Osteoblast (primary cell): ENCODE results near the gene FRMD4A. TPM values are rescaled to one million over a fixed set of nuclear protein-coding genes. Genes with fewer than 3 reads are reported as not detected.

Experiments
- DNase-seq: peaks from one replicate; pipeline ENCODE4 v3.0.0; 2011; ENCODE audit warnings: low spot score, mixed read lengths; ENCODE audit not compliant: insufficient read length; ENCODE audit errors: missing footprints
- H2AFZ ChIP-seq: 2 replicates; pipeline ENCODE4 v1.6.0; 2011; ENCODE audit warnings: mild to moderate bottlenecking, low read length
- H3K27ac ChIP-seq: 2 replicates; pipeline ENCODE4 v1.5.1; 2011; ENCODE audit warnings: mild to moderate bottlenecking, low read depth, low read length, moderate library complexity
- H3K27me3 ChIP-seq: 2 replicates; pipeline ENCODE4 v1.6.0; 2012; ENCODE audit warnings: mild to moderate bottlenecking, control low read depth, inconsistent platforms, low read length, moderate library complexity; ENCODE audit not compliant: insufficient read depth
- H3K36me3 ChIP-seq: 2 replicates; pipeline ENCODE4 v1.5.1; 2011; ENCODE audit warnings: mild to moderate bottlenecking, low read length, control low read depth, moderate library complexity; ENCODE audit not compliant: insufficient read depth
- H3K4me1 ChIP-seq: 2 replicates; pipeline ENCODE4 v1.5.1; 2011; ENCODE audit warnings: mild to moderate bottlenecking, low read length, control low read depth, moderate library complexity; ENCODE audit not compliant: insufficient read depth
- H3K4me2 ChIP-seq: 2 replicates; pipeline ENCODE4 v1.6.0; 2011; ENCODE audit warnings: mild to moderate bottlenecking, low read length; ENCODE audit not compliant: insufficient read depth
- H3K4me3 ChIP-seq: fragments of 200-600 bp; sonication (generic); 3 replicates; pipeline ENCODE4 v1.5.1; 2012; ENCODE audit warnings: mild to moderate bottlenecking, low read length, inconsistent platforms; ENCODE audit not compliant: insufficient read depth
- H3K79me2 ChIP-seq: 2 replicates; pipeline ENCODE4 v1.6.0; 2012; ENCODE audit warnings: mild to moderate bottlenecking, low read length, control low read depth, inconsistent platforms; ENCODE audit not compliant: insufficient read depth
- H3K9me3 ChIP-seq: 2 replicates; pipeline ENCODE4 v1.5.1; 2011; ENCODE audit warnings: low read depth, low read length, control low read depth
- H4K20me1 ChIP-seq: 2 replicates; pipeline ENCODE4 v1.6.0; 2012; ENCODE audit warnings: mild to moderate bottlenecking, low read length, control low read depth; ENCODE audit not compliant: insufficient read depth
- total RNA-seq: library from RNA; depleted of rRNA; stranded (reverse); fragments of >200 nt; gene quantifications from 2 replicates; pipeline ENCODE4 v1.2.3, GENCODE V29; 2012
- TF ChIP-seq, protein P1 (sequence below): IDR thresholded peaks from 2 replicates; pipeline ENCODE4 v1.5.1; 2011; ENCODE audit warnings: mild to moderate bottlenecking, low read depth, low read length, moderate library complexity; ENCODE audit errors: extremely low read depth

The FRMD4A gene
- total RNA-seq, 1 donor: 41.3 TPM

DNA sequence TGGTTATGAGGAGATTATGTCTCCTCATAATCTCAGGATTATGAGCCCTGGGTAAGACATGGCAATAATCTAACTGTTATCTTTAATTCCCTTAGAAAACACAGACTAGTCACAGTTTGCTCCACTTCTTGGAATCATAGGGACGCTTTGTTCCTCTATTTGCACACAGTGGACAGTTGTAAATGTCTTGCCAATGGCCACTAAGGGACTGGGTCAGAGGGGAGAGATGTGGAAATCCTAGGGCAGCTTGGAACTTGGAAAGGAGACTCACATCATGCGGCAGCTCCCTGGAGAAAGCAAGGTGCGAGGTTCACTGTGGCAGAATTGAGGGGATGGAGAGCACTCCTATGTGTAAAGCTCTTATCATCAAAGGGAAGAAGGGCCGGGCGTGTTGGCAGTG lies 477.9 kb downstream of the FRMD4A start:
- no peak for DNase-seq
- Histone ChIP-seq H3K27ac (no peak overlapping the region), H3K9me3 (no peaks in the 10 kb centered on the region), H3K27me3 (no peaks in the 10 kb centered on the region), H4K20me1 (no peaks in the 10 kb centered on the region), H3K4me2 (no peak overlapping the region), H3K36me3 (peaks cover 4% of the 10 kb centered on the region), H2AFZ (no peak overlapping the region), H3K4me3 (no peak overlapping the region), H3K4me1 (peaks cover 9% of the 10 kb centered on the region), H3K79me2 (peaks cover 48% of the 10 kb centered on the region)
- TF ChIP-seq, protein P1, sequence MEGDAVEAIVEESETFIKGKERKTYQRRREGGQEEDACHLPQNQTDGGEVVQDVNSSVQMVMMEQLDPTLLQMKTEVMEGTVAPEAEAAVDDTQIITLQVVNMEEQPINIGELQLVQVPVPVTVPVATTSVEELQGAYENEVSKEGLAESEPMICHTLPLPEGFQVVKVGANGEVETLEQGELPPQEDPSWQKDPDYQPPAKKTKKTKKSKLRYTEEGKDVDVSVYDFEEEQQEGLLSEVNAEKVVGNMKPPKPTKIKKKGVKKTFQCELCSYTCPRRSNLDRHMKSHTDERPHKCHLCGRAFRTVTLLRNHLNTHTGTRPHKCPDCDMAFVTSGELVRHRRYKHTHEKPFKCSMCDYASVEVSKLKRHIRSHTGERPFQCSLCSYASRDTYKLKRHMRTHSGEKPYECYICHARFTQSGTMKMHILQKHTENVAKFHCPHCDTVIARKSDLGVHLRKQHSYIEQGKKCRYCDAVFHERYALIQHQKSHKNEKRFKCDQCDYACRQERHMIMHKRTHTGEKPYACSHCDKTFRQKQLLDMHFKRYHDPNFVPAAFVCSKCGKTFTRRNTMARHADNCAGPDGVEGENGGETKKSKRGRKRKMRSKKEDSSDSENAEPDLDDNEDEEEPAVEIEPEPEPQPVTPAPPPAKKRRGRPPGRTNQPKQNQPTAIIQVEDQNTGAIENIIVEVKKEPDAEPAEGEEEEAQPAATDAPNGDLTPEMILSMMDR: no peak

DNA sequence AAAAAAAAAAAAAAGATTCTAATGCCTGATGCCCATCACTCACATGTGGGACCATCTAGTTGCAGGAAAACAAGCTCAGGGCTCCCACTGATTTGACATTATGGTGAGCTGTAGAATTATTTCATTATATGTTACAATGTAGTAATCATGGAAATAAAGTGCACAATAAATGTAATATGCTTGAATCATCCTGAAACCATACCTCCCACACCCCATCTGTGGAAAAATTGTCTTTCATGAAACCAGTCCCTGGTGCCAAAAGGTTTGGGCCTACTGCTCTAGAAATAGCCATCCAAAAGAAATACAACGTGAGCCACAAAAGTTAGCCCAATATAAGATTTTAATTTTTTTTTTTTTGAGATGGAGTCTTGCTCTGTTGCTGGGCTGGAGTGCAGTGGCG lies 478.8 kb downstream of the FRMD4A start:
- H3K9me3 ChIP-seq: no peaks in the 10 kb centered on the region
- no peak overlapping the region for H2AFZ ChIP-seq
- H3K79me2 ChIP-seq: peaks cover 50% of the 10 kb centered on the region
- peaks cover 4% of the 10 kb centered on the region for H3K36me3 ChIP-seq
- no peak overlapping the region for H3K4me2 ChIP-seq
- H3K4me3 ChIP-seq: no peak overlapping the region
- no peaks in the 10 kb centered on the region for H4K20me1 ChIP-seq
- H3K27me3 ChIP-seq: no peaks in the 10 kb centered on the region
- DNase-seq: no peak
- TF ChIP-seq, protein P1: no peak
- peaks cover 9% of the 10 kb centered on the region for H3K4me1 ChIP-seq
- no peak overlapping the region for H3K27ac ChIP-seq

DNA sequence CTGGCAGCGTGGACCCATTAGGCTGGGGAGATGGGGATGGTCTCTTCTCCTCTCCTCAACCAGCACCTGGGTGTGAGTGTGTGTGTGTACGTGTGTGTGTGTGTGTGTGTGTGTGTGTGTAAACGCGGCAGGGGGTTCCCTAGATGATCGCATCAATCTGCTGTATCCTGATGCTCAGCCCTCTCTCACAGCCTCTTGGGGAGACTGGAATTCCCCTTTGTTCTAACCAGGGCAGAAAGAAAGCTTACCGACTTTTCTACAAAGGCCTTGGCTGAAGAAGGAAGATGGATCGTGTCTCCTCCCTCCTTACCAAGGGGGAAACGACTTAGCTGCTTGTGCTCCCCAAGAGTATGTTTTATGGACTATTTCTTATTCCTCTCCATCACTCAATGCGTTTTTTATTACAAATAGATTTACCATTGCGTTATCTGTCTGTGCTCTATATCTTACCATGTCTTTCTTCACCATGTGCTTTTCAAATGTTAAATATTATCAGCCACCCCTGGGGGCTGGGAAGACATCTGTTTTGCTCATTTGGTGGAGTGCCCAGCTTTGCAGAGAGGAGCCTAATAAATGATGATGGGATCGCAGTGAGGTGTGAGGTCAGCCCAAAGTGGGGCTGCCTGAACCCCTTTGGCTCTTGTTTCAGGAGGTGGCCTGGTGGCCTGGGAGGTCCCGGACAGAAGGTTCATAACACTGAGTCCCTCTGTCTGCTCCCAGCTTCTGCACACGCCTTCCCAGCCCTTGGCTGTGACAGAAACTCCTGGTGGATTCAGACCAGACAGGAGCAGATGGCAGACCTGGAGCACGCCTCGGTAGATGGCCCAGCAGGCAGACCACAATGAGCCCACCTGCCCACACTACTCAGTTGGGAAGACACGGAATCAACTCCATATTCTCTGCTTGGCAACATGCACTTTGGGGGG lies 481.9 kb downstream of the FRMD4A start:
- H3K79me2 ChIP-seq: peaks cover 57% of the 10 kb centered on the region
- no peaks in the 10 kb centered on the region for H3K9me3 ChIP-seq
- no peak overlapping the region for H3K4me3 ChIP-seq
- H2AFZ ChIP-seq: no peak overlapping the region
- H3K4me2 ChIP-seq: no peak overlapping the region
- TF ChIP-seq, protein P1: no peak
- peaks cover 3% of the 10 kb centered on the region for H3K36me3 ChIP-seq
- DNase-seq: no peak
- H4K20me1 ChIP-seq: no peaks in the 10 kb centered on the region
- no peak overlapping the region for H3K27ac ChIP-seq
- no peaks in the 10 kb centered on the region for H3K27me3 ChIP-seq
- peaks cover 12% of the 10 kb centered on the region for H3K4me1 ChIP-seq

DNA sequence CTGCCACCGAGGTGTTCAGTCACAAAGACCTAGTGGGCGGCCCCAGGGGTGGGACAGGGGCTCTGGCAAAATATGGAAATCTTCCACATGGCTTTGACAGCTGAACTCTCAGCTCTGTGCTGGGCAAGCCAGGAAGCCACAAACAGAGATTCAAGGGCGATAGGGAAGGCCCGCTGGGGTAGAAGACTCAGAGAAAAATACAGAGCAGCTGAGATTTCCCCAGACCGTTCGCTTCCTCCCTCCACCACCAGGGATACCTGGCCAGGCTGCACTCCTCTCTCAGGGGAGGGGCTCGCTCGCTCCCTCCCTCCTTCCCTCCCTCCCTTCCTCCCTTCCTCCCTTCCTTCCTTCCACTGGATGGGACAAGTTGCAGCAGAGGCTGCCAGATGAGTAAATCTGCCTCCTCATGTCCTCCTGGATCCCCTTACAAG lies 483.5 kb downstream of the FRMD4A start:
- no peak for DNase-seq

More for the DNA sequence above, 483.5 kb downstream of the FRMD4A start:
- Histone ChIP-seq H3K79me2 (peaks cover 54% of the 10 kb centered on the region), H3K36me3 (peaks cover 3% of the 10 kb centered on the region), H3K4me1 (peaks cover 7% of the 10 kb centered on the region), H2AFZ (no peak overlapping the region), H3K27ac (no peak overlapping the region), H3K4me2 (no peak overlapping the region), H4K20me1 (no peaks in the 10 kb centered on the region), H3K27me3 (no peaks in the 10 kb centered on the region), H3K9me3 (no peaks in the 10 kb centered on the region), H3K4me3 (no peak overlapping the region)
- TF ChIP-seq, protein P1: no peak
